Measurements from ENCODE around the gene MICU1. TPM values are rescaled to one million over a fixed set of nuclear protein-coding genes. Genes with fewer than 3 reads are reported as not detected.

The MICU1 gene
- total RNA-seq, 1 experiment from 2014 or later = 36.0 TPM

GRCh38 chr10:72557362-72557761 lies 68.5 kb downstream of the MICU1 start (continued):
- TF ChIP-seq ZNF281 (CRISPR knock-in tag; IDR thresholded peaks at IDR 0.05) = no peak
- TF ChIP-seq FOXP1 (CRISPR knock-in tag; IDR thresholded peaks at IDR 0.05; ENCODE audit: borderline replicate concordance) = no peak
- TF ChIP-seq ESRRA (CRISPR knock-in tag; IDR thresholded peaks at IDR 0.05; ENCODE audit: borderline replicate concordance) = no peak
- no peak for TF ChIP-seq ZNF416 (CRISPR knock-in tag; IDR thresholded peaks at IDR 0.05)
- no peak for TF ChIP-seq JAZF1 (CRISPR knock-in tag; IDR thresholded peaks at IDR 0.05)
- TF ChIP-seq ELF4 (CRISPR knock-in tag; IDR thresholded peaks at IDR 0.05; ENCODE audit: low read depth) = no peak
- TF ChIP-seq ZNF317 (CRISPR knock-in tag; IDR thresholded peaks at IDR 0.05; ENCODE audit: borderline replicate concordance, low read depth) = no peak
- TF ChIP-seq HMGA2 (CRISPR knock-in tag; IDR thresholded peaks at IDR 0.05) = no peak
- TF ChIP-seq, protein P1, sequence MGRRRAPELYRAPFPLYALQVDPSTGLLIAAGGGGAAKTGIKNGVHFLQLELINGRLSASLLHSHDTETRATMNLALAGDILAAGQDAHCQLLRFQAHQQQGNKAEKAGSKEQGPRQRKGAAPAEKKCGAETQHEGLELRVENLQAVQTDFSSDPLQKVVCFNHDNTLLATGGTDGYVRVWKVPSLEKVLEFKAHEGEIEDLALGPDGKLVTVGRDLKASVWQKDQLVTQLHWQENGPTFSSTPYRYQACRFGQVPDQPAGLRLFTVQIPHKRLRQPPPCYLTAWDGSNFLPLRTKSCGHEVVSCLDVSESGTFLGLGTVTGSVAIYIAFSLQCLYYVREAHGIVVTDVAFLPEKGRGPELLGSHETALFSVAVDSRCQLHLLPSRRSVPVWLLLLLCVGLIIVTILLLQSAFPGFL (CRISPR knock-in tag; IDR thresholded peaks at IDR 0.05; ENCODE audit: borderline replicate concordance) = no peak
- no peak for TF ChIP-seq KAT7 (CRISPR knock-in tag; IDR thresholded peaks at IDR 0.05; ENCODE audit: borderline replicate concordance)
- no peak for TF ChIP-seq ATF3 (CRISPR knock-in tag; conservative IDR thresholded peaks at IDR 0.05)

DNA sequence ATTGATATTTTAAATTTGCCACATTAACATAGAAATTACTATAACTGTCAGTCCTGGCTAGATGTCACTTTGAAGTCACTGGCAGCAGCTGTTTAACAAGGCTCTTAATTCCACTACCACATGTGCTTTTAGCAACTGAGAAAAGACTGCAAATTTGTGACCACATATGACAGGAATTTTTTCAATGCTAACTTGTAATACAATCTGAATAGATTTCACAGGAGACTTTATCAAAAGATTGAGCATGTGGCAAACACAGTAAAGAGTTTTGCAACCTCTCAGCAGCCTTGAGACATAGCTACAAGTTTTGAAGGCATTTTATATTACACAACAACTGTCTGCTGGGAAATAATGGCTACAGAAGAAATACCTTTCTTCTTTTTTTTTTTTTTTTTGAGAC lies 73.0 kb downstream of the MICU1 start:
- no peak overlapping the region for H3K27ac Mint-ChIP-seq
- no peak for ATAC-seq
- ChIA-PET CTCF (no interaction called here), POLR2A (interaction anchor here (0.7 kb wide), 1 partner anchor 242 kb away, joined by 3 read pairs; no protein-coding TSS in a partner anchor)
- no peaks in the 10 kb centered on the region for H3K9me3 Mint-ChIP-seq
- no peak for DNase-seq (ENCODE audit: low spot score)
- no peak for TF ChIP-seq ZNF317 (CRISPR knock-in tag; IDR thresholded peaks at IDR 0.05; ENCODE audit: borderline replicate concordance, low read depth)
- no peak for TF ChIP-seq FOXK1 (CRISPR knock-in tag; IDR thresholded peaks at IDR 0.05)
- no peak for TF ChIP-seq ATF1 (CRISPR knock-in tag; IDR thresholded peaks at IDR 0.05)
- no peak for TF ChIP-seq JUN (CRISPR knock-in tag; IDR thresholded peaks at IDR 0.05)
- TF ChIP-seq ZNF138 (CRISPR knock-in tag; conservative IDR thresholded peaks at IDR 0.05) = no peak
- TF ChIP-seq CBFB (CRISPR knock-in tag; IDR thresholded peaks at IDR 0.05; ENCODE audit: low read depth) = no peak
- TF ChIP-seq ZNF281 (CRISPR knock-in tag; IDR thresholded peaks at IDR 0.05) = no peak
- TF ChIP-seq, protein P2, sequence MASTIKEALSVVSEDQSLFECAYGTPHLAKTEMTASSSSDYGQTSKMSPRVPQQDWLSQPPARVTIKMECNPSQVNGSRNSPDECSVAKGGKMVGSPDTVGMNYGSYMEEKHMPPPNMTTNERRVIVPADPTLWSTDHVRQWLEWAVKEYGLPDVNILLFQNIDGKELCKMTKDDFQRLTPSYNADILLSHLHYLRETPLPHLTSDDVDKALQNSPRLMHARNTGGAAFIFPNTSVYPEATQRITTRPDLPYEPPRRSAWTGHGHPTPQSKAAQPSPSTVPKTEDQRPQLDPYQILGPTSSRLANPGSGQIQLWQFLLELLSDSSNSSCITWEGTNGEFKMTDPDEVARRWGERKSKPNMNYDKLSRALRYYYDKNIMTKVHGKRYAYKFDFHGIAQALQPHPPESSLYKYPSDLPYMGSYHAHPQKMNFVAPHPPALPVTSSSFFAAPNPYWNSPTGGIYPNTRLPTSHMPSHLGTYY (CRISPR knock-in tag; IDR thresholded peaks at IDR 0.05) = no peak
- TF ChIP-seq ZNF219 (CRISPR knock-in tag; IDR thresholded peaks at IDR 0.05; ENCODE audit: borderline replicate concordance) = no peak
- TF ChIP-seq, protein P3, sequence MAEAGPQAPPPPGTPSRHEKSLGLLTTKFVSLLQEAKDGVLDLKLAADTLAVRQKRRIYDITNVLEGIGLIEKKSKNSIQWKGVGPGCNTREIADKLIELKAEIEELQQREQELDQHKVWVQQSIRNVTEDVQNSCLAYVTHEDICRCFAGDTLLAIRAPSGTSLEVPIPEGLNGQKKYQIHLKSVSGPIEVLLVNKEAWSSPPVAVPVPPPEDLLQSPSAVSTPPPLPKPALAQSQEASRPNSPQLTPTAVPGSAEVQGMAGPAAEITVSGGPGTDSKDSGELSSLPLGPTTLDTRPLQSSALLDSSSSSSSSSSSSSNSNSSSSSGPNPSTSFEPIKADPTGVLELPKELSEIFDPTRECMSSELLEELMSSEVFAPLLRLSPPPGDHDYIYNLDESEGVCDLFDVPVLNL (CRISPR knock-in tag; IDR thresholded peaks at IDR 0.05; ENCODE audit: borderline replicate concordance, low read depth) = no peak
- TF ChIP-seq NFYB (CRISPR knock-in tag; conservative IDR thresholded peaks at IDR 0.05; ENCODE audit: low read depth) = no peak
- TF ChIP-seq NFE2L1 (CRISPR knock-in tag; IDR thresholded peaks at IDR 0.05) = no peak
- no peak for TF ChIP-seq RELA (CRISPR knock-in tag; IDR thresholded peaks at IDR 0.05; ENCODE audit: borderline replicate concordance)
- peaks cover 14% of the 10 kb centered on the region for H3K36me3 Mint-ChIP-seq
- no peaks in the 10 kb centered on the region for H3K4me1 Mint-ChIP-seq
- H3K4me3 Mint-ChIP-seq = no peak overlapping the region
- H3K27me3 Mint-ChIP-seq (ENCODE audit: low read depth) = no peaks in the 10 kb centered on the region
